Measurements from ENCODE around the gene PYGO2. TPM values are rescaled to one million over a fixed set of nuclear protein-coding genes. Genes with fewer than 3 reads are reported as not detected.
"Not testable (repeated sequence)": the region's sequence is repeated elsewhere in the genome, so short reads cannot be mapped to it uniquely, and the experiment has no call there.

Gene PYGO2
- polyA plus RNA-seq, 1 donor, result 32.1 TPM

DNA sequence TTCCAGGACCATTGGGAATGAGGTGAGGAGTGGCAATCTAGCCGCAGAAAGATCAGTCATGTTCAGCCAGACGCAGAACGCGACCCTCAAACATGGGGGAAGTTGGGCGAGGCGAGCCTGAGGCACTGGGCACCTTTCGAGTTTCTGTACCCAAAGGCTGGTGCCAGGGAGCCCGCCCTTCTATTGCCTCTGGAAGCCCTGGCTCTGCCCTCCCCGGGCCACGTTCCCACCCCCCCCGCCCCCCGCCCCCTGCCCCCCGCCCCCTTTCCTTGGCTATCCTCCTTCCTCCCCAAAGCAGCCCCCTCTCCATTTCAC is 38.8 kb upstream of the PYGO2 start:
- DNase-seq, result no peak

DNA sequence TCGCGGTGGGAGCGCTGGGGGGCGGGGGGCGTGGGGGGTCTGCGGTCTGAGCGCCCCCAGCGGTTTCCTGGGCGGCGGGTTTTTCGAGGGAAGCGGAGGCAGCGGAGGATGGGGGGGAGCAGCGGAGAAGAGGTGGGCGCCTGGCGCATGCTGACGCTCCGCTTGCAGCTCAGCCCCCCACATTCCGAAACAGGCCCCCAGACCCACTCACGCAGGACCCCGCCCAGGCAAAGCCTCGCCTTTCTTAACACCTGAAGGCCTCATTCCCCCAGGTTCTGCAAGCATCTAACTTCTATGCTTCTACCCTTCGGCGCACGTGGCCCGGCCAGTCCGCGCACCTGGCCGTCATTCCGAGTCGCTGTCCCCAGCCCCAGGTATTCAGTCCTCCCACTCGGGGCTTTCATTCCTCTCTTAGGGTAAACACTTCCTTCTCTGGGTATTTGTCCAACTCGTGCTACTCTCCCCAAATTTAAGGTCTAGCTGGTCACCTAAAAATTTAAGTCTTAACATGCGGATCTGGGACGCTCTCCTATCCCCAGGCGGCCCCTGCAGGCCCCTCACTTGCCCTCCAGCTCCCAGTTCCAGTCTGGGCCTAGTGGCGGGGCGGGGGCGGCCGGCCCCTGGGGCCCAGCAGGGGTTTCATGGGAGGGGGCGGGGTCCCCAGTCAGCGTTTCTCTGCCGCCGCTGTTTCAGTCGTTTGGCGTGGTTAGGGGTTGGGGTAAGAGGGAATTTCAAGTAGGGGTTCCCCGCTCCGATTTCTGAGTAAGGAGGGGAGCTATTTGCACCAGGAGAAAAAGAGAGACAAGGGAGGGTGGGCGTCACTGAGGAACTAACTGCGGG is 38.2 kb upstream of the PYGO2 start:
- DNase-seq, result peak; percentile 33

DNA sequence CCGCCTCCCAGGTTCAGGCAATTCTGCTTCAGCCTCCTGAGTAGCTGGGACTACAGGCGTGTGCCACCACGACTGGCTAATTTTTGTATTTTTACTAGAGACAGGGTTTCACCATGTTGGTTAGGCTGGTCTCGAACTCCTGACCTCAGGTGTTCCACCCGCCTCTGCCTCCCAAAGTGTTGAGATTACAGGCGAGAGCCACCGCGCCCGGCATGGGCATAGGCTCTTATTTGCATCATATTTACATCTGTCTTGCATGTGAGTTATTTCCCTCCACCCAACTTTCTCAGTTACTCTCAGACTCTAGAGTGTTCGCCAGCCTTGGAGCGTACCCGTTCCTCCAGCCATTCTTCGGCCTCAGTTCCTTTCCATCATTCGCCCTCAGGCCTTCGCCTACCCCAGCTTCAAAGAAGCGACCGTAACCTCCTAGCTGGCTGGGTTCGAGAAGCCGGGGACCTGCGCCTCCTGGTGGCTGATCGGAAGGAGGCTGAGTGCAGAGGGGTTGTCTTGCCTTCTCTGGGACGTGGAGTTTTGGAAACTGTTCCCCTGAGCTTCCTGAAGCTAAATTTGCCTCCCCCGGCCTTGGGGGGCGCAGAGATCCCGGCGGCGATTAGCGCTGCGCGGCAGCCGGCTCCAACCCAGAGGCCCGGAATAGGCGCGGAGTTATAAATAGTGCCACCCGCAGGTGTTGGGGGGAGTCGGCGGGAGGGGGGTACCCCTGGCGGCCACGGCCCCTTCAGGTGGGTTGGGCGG is 37.4 kb upstream of the PYGO2 start:
- DNase-seq, result peak; percentile 77

GRCh38 chr1:154998201-154998780 is 36.7 kb upstream of the PYGO2 start:
- no peak for DNase-seq

DNA sequence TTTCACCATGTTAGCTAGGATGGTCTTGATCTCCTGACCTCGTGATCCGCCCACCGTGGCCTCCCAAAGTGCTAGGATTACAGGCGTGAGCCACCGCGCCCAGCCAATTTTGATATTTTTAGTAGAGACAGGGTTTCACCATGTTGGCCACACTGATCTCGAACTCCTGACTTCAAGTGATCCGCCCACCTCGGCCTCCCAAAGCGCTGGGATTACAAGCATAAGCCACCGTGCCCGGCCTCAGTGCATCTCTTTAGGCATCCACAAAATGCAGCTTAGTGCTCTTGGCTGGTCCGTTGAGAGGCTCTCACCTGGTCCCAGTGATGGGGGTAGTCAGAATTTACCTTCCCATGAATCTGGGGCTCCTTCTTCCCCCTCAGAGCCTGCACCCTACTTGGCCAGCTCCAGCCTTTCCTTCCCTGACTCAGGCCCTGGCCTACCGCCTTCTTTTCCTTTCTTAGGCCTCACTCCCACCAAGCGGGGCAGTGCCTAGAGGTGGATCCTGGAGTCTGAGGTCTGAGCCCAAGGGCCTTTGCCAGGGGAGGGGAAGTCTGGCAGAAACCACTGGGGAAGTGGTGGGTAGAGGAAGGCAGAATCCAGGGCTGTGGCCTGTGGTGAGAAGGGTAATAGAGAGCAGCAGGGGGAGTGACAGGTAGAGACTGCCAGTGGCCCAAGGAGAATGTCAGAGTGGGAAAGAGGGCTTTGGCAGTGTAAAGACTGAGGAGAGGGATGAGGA is 35.6 kb upstream of the PYGO2 start:
- no peak for DNase-seq

DNA sequence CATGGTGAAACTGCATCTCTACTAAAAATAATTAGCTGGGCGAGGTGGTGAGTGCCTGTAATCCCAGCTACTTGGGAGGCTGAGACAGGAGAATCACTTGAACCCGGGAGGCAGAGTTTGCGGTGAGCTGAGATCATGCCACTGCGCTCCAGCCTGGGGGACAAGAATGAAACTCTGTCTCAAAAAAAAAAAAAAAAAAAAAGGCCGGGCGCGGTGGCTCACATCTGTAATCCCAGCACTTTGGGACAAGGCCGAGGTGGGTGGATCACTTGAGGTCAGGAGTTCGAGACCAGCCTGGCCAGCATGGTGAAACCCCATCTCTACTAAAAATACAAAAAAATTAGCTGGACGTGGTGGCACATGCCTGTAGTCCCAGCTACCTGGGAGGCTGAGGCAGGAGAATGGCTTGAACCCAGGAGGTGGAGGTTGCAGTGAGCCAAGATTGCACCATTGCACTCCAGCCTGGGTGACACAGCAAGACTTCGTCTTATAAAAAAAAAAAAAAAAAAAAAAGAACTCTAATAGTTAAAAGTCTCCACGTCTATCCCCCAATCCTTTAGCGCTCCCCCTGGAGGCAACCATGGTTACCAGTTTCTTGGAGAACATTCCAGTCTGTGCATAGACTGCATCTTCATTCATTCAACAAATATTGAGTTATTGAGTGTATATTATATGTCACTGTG is 33.9 kb upstream of the PYGO2 start:
- DNase-seq, result peak; percentile 44

DNA sequence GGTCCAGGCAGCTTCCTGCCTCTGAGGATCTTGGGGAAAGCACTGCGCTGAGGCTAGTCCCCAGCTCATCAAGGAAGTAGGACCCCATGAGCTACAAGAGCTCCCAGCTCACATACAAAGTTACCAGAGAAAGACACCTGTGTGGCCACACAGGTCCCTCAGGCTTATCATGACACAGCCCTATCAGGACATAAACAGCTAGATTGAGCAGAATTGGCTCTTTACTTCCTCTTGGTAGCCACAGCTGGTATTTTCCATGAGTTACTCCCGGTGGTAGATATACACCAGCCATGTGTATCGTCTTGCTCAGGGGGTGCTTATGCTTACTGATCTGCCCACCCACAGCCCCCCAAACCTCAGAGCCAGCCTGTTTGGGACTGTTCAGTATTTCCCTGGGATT is 33.0 kb upstream of the PYGO2 start:
- no peak for DNase-seq

GRCh38 chr1:154994269-154994587 is 32.6 kb upstream of the PYGO2 start:
- no peak for DNase-seq

DNA sequence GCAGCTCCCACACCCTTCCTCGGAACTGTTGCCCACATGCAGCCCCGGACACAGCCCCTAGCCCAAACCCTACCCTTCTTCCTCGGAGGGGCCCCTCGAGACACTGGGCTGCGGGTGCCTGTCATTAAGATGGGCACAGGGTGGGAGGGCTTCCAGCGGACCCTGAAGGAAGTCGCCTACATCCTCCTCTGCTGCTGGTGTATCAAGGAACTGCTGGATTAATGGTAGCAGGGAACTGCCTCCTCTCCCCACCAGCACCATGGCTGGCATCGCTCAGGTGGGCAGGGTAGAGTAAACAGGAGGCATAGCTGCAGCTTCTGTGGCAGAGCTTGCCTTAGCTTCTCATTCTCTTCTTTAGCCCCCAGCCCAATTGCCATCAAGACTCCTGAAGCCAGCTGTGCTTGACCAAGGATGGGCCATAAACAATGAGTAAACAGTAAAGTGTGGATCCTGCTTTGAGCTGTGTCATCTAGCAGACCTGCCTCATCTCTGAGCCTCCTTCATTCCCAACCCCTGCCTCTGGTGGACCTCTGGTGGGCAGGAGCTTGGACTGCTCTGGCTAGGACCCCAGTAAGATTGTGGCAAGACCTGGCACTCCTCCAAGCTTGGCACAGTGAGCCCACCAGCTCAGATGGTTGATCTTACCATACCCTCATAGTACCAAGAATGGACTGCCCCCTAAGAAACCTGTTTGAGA is 32.1 kb upstream of the PYGO2 start, which contains the start of gene LENEP:
TSS of gene LENEP (plus strand) at position 15 of the 697 bp plus-strand sequence. CDS start at position 37, 22 bp downstream.
- no peak for DNase-seq

DNA sequence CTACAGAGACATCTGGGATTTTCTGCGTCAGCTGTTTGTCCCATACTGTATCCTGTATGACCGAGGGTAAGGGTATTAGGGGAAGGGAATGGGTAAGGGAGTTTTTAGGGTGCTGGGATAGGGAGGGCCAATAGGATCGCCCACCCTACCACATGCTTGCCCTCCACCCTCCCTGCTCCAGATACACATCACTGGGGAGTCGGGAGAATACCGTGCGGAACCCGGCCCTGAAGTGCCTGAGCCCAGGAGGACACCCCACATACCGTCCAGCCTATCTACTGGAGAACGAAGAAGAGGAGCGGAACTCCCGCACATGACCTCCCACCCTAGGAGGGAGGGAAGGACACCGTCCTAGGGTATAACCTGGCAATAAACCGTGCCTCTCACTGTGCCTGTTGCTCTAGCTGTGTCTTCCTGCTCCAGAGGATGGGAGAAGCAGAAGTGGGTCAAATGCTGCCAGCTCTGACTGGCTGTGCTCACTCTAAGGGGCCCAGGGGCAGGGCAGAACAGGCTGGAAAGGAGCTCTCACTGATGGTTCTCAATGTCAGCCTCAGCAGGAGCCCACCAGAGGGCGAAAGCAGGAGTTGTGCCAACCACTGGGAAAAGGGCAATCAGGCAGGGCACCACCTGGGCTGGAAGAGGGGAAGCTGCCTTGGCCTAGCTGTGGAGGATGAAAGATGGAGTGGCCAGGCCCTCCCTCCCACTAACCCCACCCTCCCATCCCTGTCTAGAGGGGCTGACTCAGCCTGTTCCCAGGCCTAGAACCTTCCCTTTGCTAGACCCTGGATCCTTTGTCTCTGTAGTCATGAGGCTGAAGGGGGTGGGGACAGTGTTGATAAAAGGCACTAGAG is 31.4 kb upstream of the PYGO2 start:
- DNase-seq, result no peak

DNA sequence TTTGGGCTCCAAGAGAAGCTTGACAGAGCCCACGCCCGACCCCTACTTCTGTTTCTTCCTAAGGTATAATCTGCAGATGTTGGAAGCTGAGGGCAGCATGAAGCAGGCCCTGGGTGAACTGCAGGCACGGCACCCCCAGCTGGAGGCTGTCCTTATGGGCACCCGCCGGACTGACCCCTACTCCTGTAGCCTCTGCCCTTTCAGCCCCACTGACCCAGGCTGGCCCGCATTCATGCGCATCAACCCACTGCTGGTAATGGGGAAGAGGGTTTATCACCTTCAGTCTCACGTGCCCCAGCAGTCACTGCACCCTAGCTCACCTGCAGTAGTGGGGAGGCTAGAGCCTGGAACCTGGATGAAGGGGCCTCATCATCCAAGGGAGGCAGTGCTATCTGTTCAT is 28.7 kb upstream of the PYGO2 start:
- DNase-seq, result no peak

- DNase-seq, result no peak
These were observed 27.7 kb upstream of the PYGO2 start for GRCh38 chr1:154989195-154989860.

DNA sequence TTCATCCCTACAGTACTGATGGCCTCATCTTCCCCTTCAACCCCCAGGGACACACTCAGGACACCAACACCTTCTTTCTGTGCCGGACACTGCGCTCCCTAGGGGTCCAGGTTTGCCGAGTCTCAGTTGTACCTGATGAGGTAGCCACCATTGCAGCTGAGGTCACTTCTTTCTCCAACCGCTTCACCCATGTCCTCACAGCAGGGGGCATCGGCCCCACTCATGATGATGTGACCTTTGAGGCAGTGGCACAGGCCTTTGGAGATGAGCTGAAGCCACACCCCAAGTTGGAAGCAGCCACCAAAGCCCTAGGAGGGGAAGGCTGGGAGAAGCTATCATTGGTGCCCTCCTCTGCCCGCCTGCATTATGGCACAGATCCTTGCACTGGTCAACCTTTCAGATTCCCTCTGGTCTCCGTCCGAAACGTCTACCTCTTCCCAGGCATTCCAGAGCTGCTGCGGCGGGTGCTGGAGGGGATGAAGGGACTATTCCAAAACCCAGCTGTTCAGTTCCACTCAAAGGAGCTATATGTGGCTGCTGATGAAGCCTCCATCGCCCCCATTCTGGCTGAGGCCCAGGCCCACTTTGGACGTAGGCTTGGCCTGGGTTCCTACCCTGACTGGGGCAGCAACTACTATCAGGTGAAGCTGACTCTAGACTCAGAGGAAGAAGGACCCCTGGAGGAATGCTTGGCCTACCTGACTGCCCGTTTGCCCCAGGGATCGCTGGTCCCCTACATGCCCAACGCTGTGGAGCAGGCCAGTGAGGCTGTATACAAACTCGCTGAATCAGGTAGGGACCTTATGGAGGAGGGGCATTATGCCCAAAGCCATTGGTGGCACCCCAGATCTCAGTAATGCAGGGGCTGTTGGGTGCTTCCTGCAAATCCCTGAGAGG is 26.7 kb upstream of the PYGO2 start:
- no peak for DNase-seq

- DNase-seq, result no peak
These were observed 25.7 kb upstream of the PYGO2 start for GRCh38 chr1:154987326-154987725.

GRCh38 chr1:154986736-154987135 is 25.2 kb upstream of the PYGO2 start:
- not testable (repeated sequence) for DNase-seq

GRCh38 chr1:154983776-154984466 is 22.3 kb upstream of the PYGO2 start:
- no peak for DNase-seq

DNA sequence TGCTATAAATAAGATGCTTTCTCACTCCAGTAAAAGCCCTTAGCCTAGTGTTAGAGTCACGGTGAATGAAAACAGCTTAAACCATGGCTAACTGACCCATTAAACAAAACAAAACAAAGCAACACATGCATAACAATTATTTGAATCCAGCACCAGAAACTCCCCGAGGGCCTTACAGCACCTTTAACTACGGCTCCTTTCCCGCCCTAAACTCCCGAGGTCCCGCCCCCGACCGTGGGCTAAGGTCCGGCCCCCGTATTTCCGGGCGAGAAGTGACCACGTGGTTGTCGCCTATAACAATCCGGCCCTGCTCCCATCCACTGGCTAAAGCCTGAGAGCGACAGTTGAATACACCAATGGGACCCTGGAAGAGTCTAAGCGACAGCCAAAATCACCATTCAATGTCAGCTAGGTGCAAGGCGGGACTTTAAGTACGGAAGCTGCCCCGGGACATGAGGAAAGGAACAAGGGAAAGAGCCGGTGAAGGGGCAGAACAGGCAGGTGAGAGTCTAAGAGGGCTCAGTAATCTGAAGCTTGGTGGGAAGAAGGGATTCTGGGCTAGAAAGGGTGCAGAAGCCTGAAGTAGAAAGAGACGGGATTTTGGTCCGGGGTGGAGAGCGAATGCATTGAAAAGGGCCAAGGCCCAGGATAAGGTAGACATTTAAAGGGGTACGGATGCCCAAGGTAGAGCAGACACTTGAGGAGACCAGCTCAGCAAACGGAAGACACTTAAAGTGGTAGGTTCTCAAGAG is 21.5 kb upstream of the PYGO2 start, which contains the start of gene FLAD1:
TSS of gene FLAD1 (plus strand) at position 448 of the 752 bp plus-strand sequence. CDS start 351 bp downstream, outside the sequence.
- DNase-seq, result peak; percentile 98

DNA sequence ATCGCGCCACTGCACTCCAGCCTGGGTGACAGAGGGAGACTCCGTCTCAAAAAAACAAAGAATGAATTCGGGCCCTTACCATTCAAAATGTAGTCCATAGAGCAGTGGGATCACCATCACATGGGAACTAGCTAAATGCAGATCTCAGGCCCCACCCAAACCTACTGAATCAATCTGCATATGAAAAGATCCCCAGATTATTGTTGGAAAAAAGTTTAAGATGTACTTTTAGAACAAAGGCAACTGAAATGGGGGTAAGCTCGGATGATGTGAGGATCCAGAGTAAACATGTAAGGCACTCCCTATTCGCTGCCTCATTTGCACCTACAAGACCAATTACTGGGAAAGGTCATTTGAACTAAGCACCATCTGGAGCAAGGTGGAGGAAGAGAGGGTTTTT is 20.8 kb upstream of the PYGO2 start:
- DNase-seq, result no peak
